CD14-positive monocyte (primary cell): ENCODE data around the gene PLAAT3. TPM values are rescaled to one million over a fixed set of nuclear protein-coding genes. Genes with fewer than 3 reads are reported as not detected.

Experiments
- DNase-seq, 3 donors: peaks; one replicate each; pipeline ENCODE4 v3.0.0-alpha.2; 2011 to 2022
- H2AFZ ChIP-seq: 2 replicates; pipeline ENCODE4 v1.6.0; 2012; ENCODE audit warnings: mild to moderate bottlenecking, low read depth, low read length, inconsistent platforms; ENCODE audit not compliant: insufficient read depth, poor library complexity, severe bottlenecking
- H3K27ac ChIP-seq, 2 donors: 1 replicate in 1 of 2; 2 replicates in 1 of 2; pipeline ENCODE4 v1.5.1; 2012 to 2013; ENCODE audit warnings: low read length in 2 of 2, control low read depth in 1 of 2, inconsistent platforms in 1 of 2, low read depth in 1 of 2, mild to moderate bottlenecking in 1 of 2
- H3K27me3 ChIP-seq, 2 donors: one replicate each; pipeline versions ENCODE4 v1.6.0 to v1.6.1; 2011 to 2013; ENCODE audit warnings: low read length in 2 of 2; ENCODE audit not compliant: control insufficient read depth in 2 of 2, insufficient read depth in 2 of 2
- H3K36me3 ChIP-seq, 2 donors: replicated peaks in 1 of 2; 1 replicate in 1 of 2; 2 replicates in 1 of 2; pipeline versions ENCODE4 v1.5.1 to v1.6.1; 2012 to 2013; ENCODE audit warnings: low read length in 2 of 2, control low read depth in 1 of 2, inconsistent platforms in 1 of 2, mild to moderate bottlenecking in 1 of 2; ENCODE audit not compliant: insufficient read depth in 2 of 2, control insufficient read depth in 1 of 2
- H3K4me1 ChIP-seq, 2 donors: 1 replicate in 1 of 2; 2 replicates in 1 of 2; pipeline versions ENCODE4 v1.5.1 to v1.6.1; 2012 to 2013; ENCODE audit warnings: low read length in 2 of 2, control low read depth in 1 of 2, inconsistent platforms in 1 of 2, mild to moderate bottlenecking in 1 of 2, moderate library complexity in 1 of 2; ENCODE audit not compliant: insufficient read depth in 2 of 2, control insufficient read depth in 1 of 2
- H3K4me2 ChIP-seq: replicated peaks from 2 replicates; pipeline ENCODE3; 2012; ENCODE audit warnings: low read length, moderate library complexity, mild to moderate bottlenecking; ENCODE audit not compliant: poor library complexity, severe bottlenecking; ENCODE audit errors: extremely low read depth
- H3K4me3 ChIP-seq, 3 experiments: fragments of 200-600 bp in 1 of 3; sonication (generic) in 1 of 3; replicated peaks in 1 of 3; 1 replicate in 2 of 3; 2 replicates in 1 of 3; pipeline ENCODE4 v1.5.1; 2011 to 2013; ENCODE audit warnings: low read length in 3 of 3, mild to moderate bottlenecking in 3 of 3, control low read depth in 2 of 3, low read depth in 2 of 3, inconsistent platforms in 1 of 3, moderate library complexity in 1 of 3
- H3K79me2 ChIP-seq: 2 replicates; pipeline ENCODE4 v1.6.0; 2012; ENCODE audit warnings: mild to moderate bottlenecking, control low read depth, inconsistent platforms, low read length, moderate library complexity; ENCODE audit not compliant: insufficient read depth
- H3K9ac ChIP-seq: 2 replicates; pipeline ENCODE4 v1.6.0; 2017; ENCODE audit warnings: low read length, mild to moderate bottlenecking; ENCODE audit not compliant: insufficient read depth, poor library complexity, severe bottlenecking
- H3K9me3 ChIP-seq, 2 donors: replicated peaks in 1 of 2; 1 replicate in 1 of 2; 2 replicates in 1 of 2; pipeline versions ENCODE4 v1.5.1 to v1.6.1; 2012 to 2013; ENCODE audit warnings: low read length in 2 of 2, control low read depth in 1 of 2; ENCODE audit not compliant: control insufficient read depth in 1 of 2, insufficient read depth in 1 of 2
- H4K20me1 ChIP-seq: 2 replicates; pipeline ENCODE4 v1.6.0; 2012; ENCODE audit warnings: mild to moderate bottlenecking, low read length, control low read depth, moderate library complexity; ENCODE audit not compliant: insufficient read depth
- H3K27ac Mint-ChIP-seq, 7 donors: one replicate each; pipeline ENCODE4 v1.8.0; 2020; ENCODE audit warnings: mild to moderate bottlenecking in 7 of 7, mixed read lengths in 7 of 7, moderate library complexity in 6 of 7, inconsistent platforms in 2 of 7
- H3K27me3 Mint-ChIP-seq, 3 donors: one replicate each; pipeline ENCODE4 v1.8.0; 2021 to 2022; ENCODE audit warnings: low read depth in 3 of 3, mild to moderate bottlenecking in 3 of 3, mixed read lengths in 3 of 3, moderate library complexity in 3 of 3, inconsistent platforms in 1 of 3
- H3K36me3 Mint-ChIP-seq, 2 donors: one replicate each; pipeline ENCODE4 v1.8.0; 2020; ENCODE audit warnings: mixed read lengths in 2 of 2, inconsistent platforms in 1 of 2, mild to moderate bottlenecking in 1 of 2
- H3K4me1 Mint-ChIP-seq: one replicate; pipeline ENCODE4 v1.8.0; 2020; ENCODE audit warnings: mild to moderate bottlenecking, mixed read lengths
- H3K4me3 Mint-ChIP-seq, 2 donors: one replicate each; pipeline ENCODE4 v1.8.0; 2020; ENCODE audit warnings: mild to moderate bottlenecking in 2 of 2, mixed read lengths in 2 of 2, moderate library complexity in 1 of 2
- H3K9me3 Mint-ChIP-seq, 7 donors: one replicate each; pipeline ENCODE4 v1.8.0; 2020 to 2022; ENCODE audit warnings: mixed read lengths in 7 of 7, mild to moderate bottlenecking in 6 of 7, moderate library complexity in 6 of 7, inconsistent platforms in 2 of 7
- CTCF ChIP-seq: fragments of 200-600 bp; IDR thresholded peaks from one replicate; pipeline ENCODE4 v1.8.0; 2022; ENCODE audit warnings: antibody characterized with exemption, mild to moderate bottlenecking
- WGBS: methylation state at CpG from one replicate; pipeline ENCODE4 v1.1.5; 2013; ENCODE audit warnings: missing lambda C conversion rate; ENCODE audit not compliant: insufficient coverage; 5-methylcytosine and 5-hydroxymethylcytosine counted together
- intact Hi-C, 2 donors: fragments of 100-400 bp; cut with micrococcal nuclease; formaldehyde crosslinking; loops; one replicate each; pipeline versions ENCODE4 v1.15.0 to v1.15.1; 2023
- polyA plus RNA-seq, 3 donors: library from polyadenylated mRNA; depleted of rRNA in 1 of 3; unstranded in 2 of 3; stranded (reverse) in 1 of 3; fragments of 300-500 nt in 2 of 3; fragments of >200 nt in 1 of 3; fragmentation: Illumina TruSeq in 2 of 3; gene quantifications; 1 replicate in 2 of 3; 2 replicates in 1 of 3; pipeline ENCODE4 v1.2.3, GENCODE V29; 2012 to 2021

PLAAT3 gene
- polyA plus RNA-seq, 3 donors: 20.2 to 67.3 (median 34.2) TPM

DNA sequence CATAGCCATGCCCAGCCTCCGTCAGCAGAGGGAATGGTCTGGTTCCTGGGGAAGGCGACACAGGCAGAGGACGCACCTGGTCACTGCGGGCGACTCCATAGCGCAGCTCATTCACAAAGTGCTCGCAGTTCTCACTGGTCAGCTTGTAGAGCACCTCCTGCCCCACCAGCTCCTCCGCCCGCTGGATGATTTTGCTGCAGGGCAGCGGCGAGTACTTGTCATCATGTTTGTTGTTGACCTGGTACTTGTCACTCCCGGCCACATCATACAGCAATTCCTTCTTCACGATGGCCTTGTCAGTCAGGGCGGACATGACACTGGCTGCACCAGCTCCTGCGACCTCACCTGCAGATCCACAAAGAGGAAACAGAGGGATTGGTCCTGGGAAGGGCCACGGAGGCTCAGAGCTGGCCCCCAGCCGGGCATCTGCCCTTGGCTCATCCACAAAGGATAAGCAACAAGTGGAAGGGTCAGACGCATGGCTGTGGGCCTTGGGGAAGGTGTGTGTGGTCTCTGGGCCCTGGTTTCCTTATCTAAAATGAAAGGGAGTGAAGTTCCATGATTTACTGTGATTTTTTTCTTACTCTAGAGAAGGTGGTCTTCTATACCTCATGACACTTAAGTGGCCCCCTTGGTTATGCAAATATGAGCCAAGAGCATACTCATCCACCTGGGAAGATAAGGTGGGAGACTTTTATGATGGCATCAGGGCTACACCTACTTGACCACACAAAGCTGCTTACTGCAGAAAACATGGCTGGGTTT lies 24.0 kb downstream of the PLAAT3 start:
- no peak overlapping the region for H2AFZ ChIP-seq
- no peak for DNase-seq
- H3K27me3 ChIP-seq: no peaks in the 10 kb centered on the region
- H3K27ac ChIP-seq: no peak overlapping the region
- intact Hi-C loops: no loop called here
- no peaks in the 10 kb centered on the region for H3K36me3 ChIP-seq
- no peaks in the 10 kb centered on the region for H3K4me1 ChIP-seq
- no peak for TF ChIP-seq CTCF
- peaks cover 2 to 4% (median 3%) of the 10 kb centered on the region in 3 donors for H3K27me3 Mint-ChIP-seq
- no peaks in the 10 kb centered on the region for H3K79me2 ChIP-seq
- peaks cover 8% of the 10 kb centered on the region for H3K4me1 Mint-ChIP-seq
- H3K27ac Mint-ChIP-seq: peak overlapping the region in 2 of 7 donors; percentile 7 to 47
- WGBS: 96% methylated on average over 16 of the region's 18 CpGs
- no peak overlapping the region for H3K4me2 ChIP-seq
- H3K4me3 ChIP-seq: no peak overlapping the region
- H3K9ac ChIP-seq: no peak overlapping the region
- no peak overlapping the region for H3K4me3 Mint-ChIP-seq
- H3K36me3 Mint-ChIP-seq: peaks cover 0 to 52% of the 10 kb centered on the region in 2 donors
- no peaks in the 10 kb centered on the region for H4K20me1 ChIP-seq
- no peaks in the 10 kb centered on the region for H3K9me3 ChIP-seq
- H3K9me3 Mint-ChIP-seq: peaks cover 0 to 4% (median 0%) of the 10 kb centered on the region in 7 donors

- Histone ChIP-seq H3K36me3 (no peaks in the 10 kb centered on the region), H2AFZ (no peak overlapping the region), H3K4me2 (no peak overlapping the region), H4K20me1 (no peaks in the 10 kb centered on the region), H3K79me2 (no peaks in the 10 kb centered on the region), H3K9me3 (no peaks in the 10 kb centered on the region), H3K4me3 (no peak overlapping the region), H3K4me1 (no peaks in the 10 kb centered on the region), H3K27ac (no peak overlapping the region), H3K27me3 (no peaks in the 10 kb centered on the region), H3K9ac (no peak overlapping the region)
- Mint-ChIP-seq H3K4me1 (peaks cover 5% of the 10 kb centered on the region), H3K36me3 (peaks cover 0 to 56% of the 10 kb centered on the region in 2 donors), H3K4me3 (no peak overlapping the region), H3K27me3 (peaks cover 2 to 4% (median 3%) of the 10 kb centered on the region in 3 donors), H3K27ac (no peak overlapping the region), H3K9me3 (peaks cover 0 to 4% (median 0%) of the 10 kb centered on the region in 7 donors)
- TF ChIP-seq CTCF: no peak
- intact Hi-C loops: no loop called here
- WGBS: no CpG with 5 or more reads among the region's 3 CpGs
- DNase-seq: no peak
These were observed 25.2 kb downstream of the PLAAT3 start for GRCh38 chr11:63589000-63589399.
